K562 (cell line): Measurements from ENCODE around the gene SOX6. TPM values are rescaled to one million over a fixed set of nuclear protein-coding genes. Genes with fewer than 3 reads are reported as not detected.

ENCODE experiments used
- ATAC-seq: fragments of 200-7000 bp; cut with Tn5 transposase; 3 replicates; pipeline ENCODE4 v1.9.1; 2020; ENCODE audit warnings: moderate library complexity
- BruUV-seq: library from RNA; stranded (reverse); fragments of 400-500 nt; replicated peaks from 2 replicates; lab custom pipeline; 2021; lab: Mats Ljungman, UMichigan
- CTCF ChIA-PET: fragments of 300-600 bp; formaldehyde crosslinking; extraction: SDS; loops from one replicate; lab custom pipeline; 2021; ENCODE audit warnings: low intra/inter-chr PET ratio; lab: Yijun Ruan, JAX
- POLR2A ChIA-PET: fragments of 300-600, 350-650 bp; sonication (Branson Sonifier 250); formaldehyde crosslinking; extraction: SDS; loops from one replicate; lab custom pipeline; 2021; ENCODE audit warnings: antibody characterized with exemption, inconsistent platforms; lab: Yijun Ruan, JAX
- DNase-seq, 4 experiments: peaks; one replicate each; pipeline versions ENCODE4 v3.0.0 to v3.0.0-alpha.2; 2011 to 2018; ENCODE audit warnings: low spot score in 3 of 4, mixed read lengths in 3 of 4; ENCODE audit errors: extremely low read depth in 1 of 4
- FAIRE-seq: peaks from 2 replicates; lab custom pipeline; 2011; peaks lifted over from hg19 to GRCh38; lab: Jason Lieb, UNC
- H2AFZ ChIP-seq: 2 replicates; pipeline ENCODE4 v1.6.0; 2011; ENCODE audit warnings: low read depth, low read length, control low read depth, inconsistent platforms
- H3K27ac ChIP-seq: fragments of 200-600 bp; 3 replicates; pipeline ENCODE4 v1.8.0; 2011; ENCODE audit warnings: low read depth, mild to moderate bottlenecking, control low read depth, inconsistent platforms, low read length, moderate library complexity, mixed read lengths; ENCODE audit errors: extremely low read depth
- H3K27me3 ChIP-seq, 2 experiments: fragments of 300-600 bp in 1 of 2; 2 replicates in 1 of 2; 3 replicates in 1 of 2; pipeline versions ENCODE4 v1.6.0 to v1.8.0; 2011; ENCODE audit warnings: inconsistent platforms in 2 of 2, low read length in 2 of 2, mild to moderate bottlenecking in 1 of 2, mixed read lengths in 1 of 2, moderate library complexity in 1 of 2; ENCODE audit not compliant: control insufficient read depth in 2 of 2, insufficient read depth in 2 of 2
- H3K36me3 ChIP-seq: fragments of 300-600 bp; 3 replicates; pipeline ENCODE4 v1.8.0; 2011; ENCODE audit warnings: mild to moderate bottlenecking, low read length, inconsistent platforms; ENCODE audit not compliant: control insufficient read depth, insufficient read depth
- H3K4me1 ChIP-seq, 2 experiments: fragments of 200-600 bp in 1 of 2; replicated peaks in 1 of 2; 2 replicates in 1 of 2; 3 replicates in 1 of 2; pipeline versions ENCODE4 v1.5.1 to v1.8.0; 2011; ENCODE audit warnings: inconsistent platforms in 2 of 2, low read length in 2 of 2, mild to moderate bottlenecking in 1 of 2, mixed read lengths in 1 of 2, moderate library complexity in 1 of 2; ENCODE audit not compliant: control insufficient read depth in 2 of 2, insufficient read depth in 2 of 2
- H3K4me2 ChIP-seq: 2 replicates; pipeline ENCODE4 v1.6.1; 2011; ENCODE audit warnings: low read length, control low read depth, inconsistent platforms, mixed read lengths; ENCODE audit not compliant: insufficient read depth
- H3K4me3 ChIP-seq: fragments of 200-600 bp; sonication (generic), shearing (Covaris generic); 2 replicates; pipeline ENCODE4 v1.5.1; 2016; ENCODE audit warnings: control low read depth, inconsistent platforms
- H3K79me2 ChIP-seq: fragments of 200-600 bp; 3 replicates; pipeline ENCODE4 v1.8.0; 2011; ENCODE audit warnings: low read length, inconsistent platforms; ENCODE audit not compliant: control insufficient read depth, insufficient read depth
- H3K9ac ChIP-seq, 2 experiments: 2 replicates each; pipeline versions ENCODE4 v1.6.0 to v1.6.1; 2011; ENCODE audit warnings: low read depth in 2 of 2, low read length in 2 of 2, control low read depth in 1 of 2, inconsistent platforms in 1 of 2, mild to moderate bottlenecking in 1 of 2, mixed read lengths in 1 of 2; ENCODE audit not compliant: insufficient read depth in 1 of 2
- H3K9me1 ChIP-seq: one replicate; pipeline ENCODE4 v1.6.0; 2011; ENCODE audit warnings: inconsistent platforms, mild to moderate bottlenecking, low read length, moderate library complexity; ENCODE audit not compliant: control insufficient read depth, insufficient read depth
- H3K9me3 ChIP-seq: replicated peaks from 2 replicates; pipeline ENCODE4 v1.5.1; 2011; ENCODE audit warnings: low read depth, low read length, inconsistent platforms; ENCODE audit not compliant: control insufficient read depth, insufficient read depth
- H4K20me1 ChIP-seq: replicated peaks from 2 replicates; pipeline ENCODE4 v1.6.1; 2011; ENCODE audit warnings: low read length, inconsistent platforms, mixed read lengths; ENCODE audit not compliant: control insufficient read depth, insufficient read depth
- CBFA2T2 ChIP-seq: fragments of 450-650 bp; conservative IDR thresholded peaks from 2 replicates; pipeline ENCODE4 v1.6.1; 2017; ENCODE audit warnings: mild to moderate bottlenecking
- CHD4 ChIP-seq: fragments of 200-600 bp; sonication (generic); IDR thresholded peaks from 3 replicates; pipeline ENCODE4 v1.6.1; 2012; ENCODE audit warnings: low read depth, mild to moderate bottlenecking, mixed read lengths, low read length, inconsistent platforms; ENCODE audit not compliant: insufficient read depth, insufficient replicate concordance, poor library complexity, severe bottlenecking
- KLF6 ChIP-seq: fragments of 250-450 bp; sonication (Bioruptor Pico); IDR thresholded peaks from 2 replicates; pipeline ENCODE4 v1.4.0; 2020; ENCODE audit warnings: mild to moderate bottlenecking, moderate library complexity, borderline replicate concordance
- MIER1 ChIP-seq: fragments of 450-650 bp; IDR thresholded peaks from 2 replicates; pipeline ENCODE4 v1.6.1; 2016; ENCODE audit warnings: antibody characterized with exemption, mild to moderate bottlenecking, low read depth
- MXI1 ChIP-seq: IDR thresholded peaks from 2 replicates; pipeline ENCODE4 v1.6.1; 2011; ENCODE audit warnings: low read depth, mild to moderate bottlenecking, improper control_type of control experiment, low read length
- ZMIZ1 ChIP-seq, 2 experiments: fragments of 150-350 bp in 1 of 2; IDR thresholded peaks; 2 replicates each; pipeline ENCODE4 v1.6.1; 2012 to 2016; ENCODE audit warnings: low read depth in 2 of 2, low read length in 2 of 2, mild to moderate bottlenecking in 1 of 2, moderate library complexity in 1 of 2
- ZNF79 ChIP-seq: fragments of 250-450 bp; sonication (Bioruptor Pico); IDR thresholded peaks from 2 replicates; pipeline ENCODE4 v1.4.0; 2020; ENCODE audit warnings: low read depth, mild to moderate bottlenecking, moderate library complexity
- WGBS: fragments of 100-300 bp; shearing (Covaris generic); methylation state at CpG from one replicate; pipeline ENCODE4 v1.1.6; 2016; ENCODE audit warnings: low coverage, mixed read lengths; ENCODE audit not compliant: insufficient coverage; ENCODE audit errors: missing lambda C conversion rate; 5-methylcytosine and 5-hydroxymethylcytosine counted together
- in situ Hi-C: fragments of 300-500 bp; cut with MboI; formaldehyde crosslinking; loops from 4 replicates; pipeline ENCODE4 v1.15.0; 2018; ENCODE audit warnings: inconsistent platforms, mixed read lengths
- intact Hi-C: fragments of 100-400 bp; cut with micrococcal nuclease; formaldehyde crosslinking; loops from 2 replicates; pipeline ENCODE4 v1.14.2; 2022
- polyA plus RNA-seq, 8 experiments: library from polyadenylated mRNA; depleted of rRNA in 4 of 8; stranded (reverse) in 5 of 8; unstranded in 3 of 8; fragments of >200 nt; fragmentation: Nextera tagmentation in 2 of 8; fragmentation: Illumina TruSeq in 1 of 8; extraction: Ambion mirVana in 2 of 8; extraction: Trizol in 1 of 8; gene quantifications; 2 replicates each; pipeline versions ENCODE4 v1.2.1 to v1.2.3, GENCODE V29; 2011 to 2014; ENCODE audit warnings: inconsistent platforms in 1 of 8, missing spikeins in 1 of 8
- total RNA-seq, 7 experiments: library from RNA; depleted of rRNA in 6 of 7; stranded (reverse); fragments of >200 nt in 6 of 7; fragmentation: Illumina TruSeq in 2 of 7; extraction: Trizol in 2 of 7; gene quantifications; 2 replicates each; pipeline versions ENCODE4 v1.2.1 to v1.2.3, GENCODE V29; 2011 to 2021; ENCODE audit warnings: low replicate concordance in 1 of 7
- TF ChIP-seq, protein P1 (sequence below), 2 experiments: IDR thresholded peaks; 2 replicates each; pipeline ENCODE4 v1.6.1; 2011; ENCODE audit warnings: borderline replicate concordance in 1 of 2, control low read depth in 1 of 2, low read depth in 1 of 2, low read length in 1 of 2, mild to moderate bottlenecking in 1 of 2, mixed read lengths in 1 of 2, moderate library complexity in 1 of 2; ENCODE audit not compliant: insufficient read depth in 1 of 2, insufficient read length in 1 of 2, poor library complexity in 1 of 2, severe bottlenecking in 1 of 2; ENCODE audit errors: extremely low read depth in 1 of 2
- TF ChIP-seq, protein P2 (sequence below): sonication (generic); formaldehyde crosslinking; IDR thresholded peaks from 2 replicates; pipeline ENCODE4 v1.8.0; 2022; ENCODE audit warnings: mild to moderate bottlenecking, missing genetic modification reagents

Gene SOX6
- total and polyA plus RNA-seq, 9 of the 15 experiments (the other 6 are each of a cell fraction or from before 2014, with no cell fraction given): 0.89 to 8.7 (median 5.7) TPM

- POLR2A ChIA-PET: interaction anchor here (1.8 to 3.3 kb wide), 2 partner anchors 9 to 13 kb away, joined by 3 to 8 read pairs; no protein-coding TSS in a partner anchor
- intact Hi-C loops (no loop called here), in situ Hi-C loops (no loop called here)
- no peaks in the 10 kb centered on the region for H3K9me1 ChIP-seq
- DNase-seq (no peak), FAIRE-seq (no peak), ATAC-seq (no peak)
- no peaks in the 10 kb centered on the region for H3K4me1 ChIP-seq
- 66% methylated on average over 3 of the region's 3 CpGs for WGBS
- no peak overlapping the region for H3K4me3 ChIP-seq
- H3K9ac ChIP-seq: no peak overlapping the region
- no peaks in the 10 kb centered on the region for H3K79me2 ChIP-seq
- no peaks in the 10 kb centered on the region for H3K9me3 ChIP-seq
- BruUV-seq: no TSS peak
- H2AFZ ChIP-seq: no peak overlapping the region
- no peaks in the 10 kb centered on the region for H3K27me3 ChIP-seq
- H3K27ac ChIP-seq: no peak overlapping the region
- H4K20me1 ChIP-seq: no peaks in the 10 kb centered on the region
- H3K4me2 ChIP-seq: no peak overlapping the region
- CTCF ChIA-PET: no interaction called here
- H3K36me3 ChIP-seq: no peaks in the 10 kb centered on the region
- TF ChIP-seq MIER1: no peak
- TF ChIP-seq MXI1: no peak
- TF ChIP-seq, protein P1, sequence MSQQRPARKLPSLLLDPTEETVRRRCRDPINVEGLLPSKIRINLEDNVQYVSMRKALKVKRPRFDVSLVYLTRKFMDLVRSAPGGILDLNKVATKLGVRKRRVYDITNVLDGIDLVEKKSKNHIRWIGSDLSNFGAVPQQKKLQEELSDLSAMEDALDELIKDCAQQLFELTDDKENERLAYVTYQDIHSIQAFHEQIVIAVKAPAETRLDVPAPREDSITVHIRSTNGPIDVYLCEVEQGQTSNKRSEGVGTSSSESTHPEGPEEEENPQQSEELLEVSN (IDR thresholded peaks at IDR 0.05; ENCODE audit: borderline replicate concordance in 1 of 2, extremely low read depth in 1 of 2, insufficient read depth in 1 of 2, insufficient read length in 1 of 2, low read depth in 1 of 2, low read length in 1 of 2, poor library complexity in 1 of 2, severe bottlenecking in 1 of 2): no peak
- no peak for TF ChIP-seq ZMIZ1 (IDR thresholded peaks at IDR 0.05; ENCODE audit: low read depth in 2 of 2, low read length in 2 of 2)
- TF ChIP-seq, protein P2, sequence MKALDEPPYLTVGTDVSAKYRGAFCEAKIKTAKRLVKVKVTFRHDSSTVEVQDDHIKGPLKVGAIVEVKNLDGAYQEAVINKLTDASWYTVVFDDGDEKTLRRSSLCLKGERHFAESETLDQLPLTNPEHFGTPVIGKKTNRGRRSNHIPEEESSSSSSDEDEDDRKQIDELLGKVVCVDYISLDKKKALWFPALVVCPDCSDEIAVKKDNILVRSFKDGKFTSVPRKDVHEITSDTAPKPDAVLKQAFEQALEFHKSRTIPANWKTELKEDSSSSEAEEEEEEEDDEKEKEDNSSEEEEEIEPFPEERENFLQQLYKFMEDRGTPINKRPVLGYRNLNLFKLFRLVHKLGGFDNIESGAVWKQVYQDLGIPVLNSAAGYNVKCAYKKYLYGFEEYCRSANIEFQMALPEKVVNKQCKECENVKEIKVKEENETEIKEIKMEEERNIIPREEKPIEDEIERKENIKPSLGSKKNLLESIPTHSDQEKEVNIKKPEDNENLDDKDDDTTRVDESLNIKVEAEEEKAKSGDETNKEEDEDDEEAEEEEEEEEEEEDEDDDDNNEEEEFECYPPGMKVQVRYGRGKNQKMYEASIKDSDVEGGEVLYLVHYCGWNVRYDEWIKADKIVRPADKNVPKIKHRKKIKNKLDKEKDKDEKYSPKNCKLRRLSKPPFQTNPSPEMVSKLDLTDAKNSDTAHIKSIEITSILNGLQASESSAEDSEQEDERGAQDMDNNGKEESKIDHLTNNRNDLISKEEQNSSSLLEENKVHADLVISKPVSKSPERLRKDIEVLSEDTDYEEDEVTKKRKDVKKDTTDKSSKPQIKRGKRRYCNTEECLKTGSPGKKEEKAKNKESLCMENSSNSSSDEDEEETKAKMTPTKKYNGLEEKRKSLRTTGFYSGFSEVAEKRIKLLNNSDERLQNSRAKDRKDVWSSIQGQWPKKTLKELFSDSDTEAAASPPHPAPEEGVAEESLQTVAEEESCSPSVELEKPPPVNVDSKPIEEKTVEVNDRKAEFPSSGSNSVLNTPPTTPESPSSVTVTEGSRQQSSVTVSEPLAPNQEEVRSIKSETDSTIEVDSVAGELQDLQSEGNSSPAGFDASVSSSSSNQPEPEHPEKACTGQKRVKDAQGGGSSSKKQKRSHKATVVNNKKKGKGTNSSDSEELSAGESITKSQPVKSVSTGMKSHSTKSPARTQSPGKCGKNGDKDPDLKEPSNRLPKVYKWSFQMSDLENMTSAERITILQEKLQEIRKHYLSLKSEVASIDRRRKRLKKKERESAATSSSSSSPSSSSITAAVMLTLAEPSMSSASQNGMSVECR: no peak
- TF ChIP-seq KLF6 (CRISPR knock-in tag): no peak
- TF ChIP-seq CBFA2T2: no peak
- no peak for TF ChIP-seq ZNF79 (CRISPR knock-in tag)
- no peak for TF ChIP-seq CHD4
These were observed 44.0 kb downstream of the SOX6 start for GRCh38 chr11:16312233-16312765.
